PC-3 (cell line): ENCODE measurements around the gene PLAAT1. TPM values are rescaled to one million over a fixed set of nuclear protein-coding genes. Genes with fewer than 3 reads are reported as not detected.

Source experiments
- ATAC-seq: fragments of 200-7000 bp; cut with Tn5 transposase; 2 replicates; pipeline ENCODE4 v1.9.1; 2020; ENCODE audit warnings: mild to moderate bottlenecking, moderate library complexity
- BruUV-seq: library from RNA; stranded (reverse); fragments of 400-500 nt; replicated peaks from 2 replicates; lab custom pipeline; 2021; lab: Mats Ljungman, UMichigan
- CTCF ChIA-PET: fragments of 300-600 bp; sonication (Branson Sonifier 250); formaldehyde crosslinking; loops from one replicate; lab custom pipeline; 2022; ENCODE audit warnings: antibody characterized with exemption; lab: Charles Lee
- POLR2A ChIA-PET: fragments of 300-600 bp; sonication (Branson Sonifier 250); formaldehyde crosslinking; loops from one replicate; lab custom pipeline; 2022; ENCODE audit warnings: antibody characterized with exemption; ENCODE audit not compliant: unreplicated experiment; lab: Charles Lee
- DNase-seq: peaks from one replicate; pipeline ENCODE4 v3.0.0-alpha.2; 2015
- H2AFZ ChIP-seq: fragments of 300-600 bp; sonication (generic); 2 replicates; pipeline ENCODE4 v1.6.0; 2016; ENCODE audit warnings: antibody characterized with exemption, low read length
- H3F3A ChIP-seq: fragments of 300-600 bp; sonication (generic); one replicate; pipeline ENCODE4 v1.6.0; 2017; ENCODE audit warnings: antibody characterized with exemption, low read length, control low read depth, mild to moderate bottlenecking; ENCODE audit not compliant: unreplicated experiment
- H3K27ac ChIP-seq: fragments of 300-600 bp; sonication (generic); 2 replicates; pipeline ENCODE4 v1.5.1; 2016; ENCODE audit warnings: mild to moderate bottlenecking, low read length
- H3K27me3 ChIP-seq: fragments of 300-600 bp; sonication (generic); 2 replicates; pipeline ENCODE4 v1.6.1; 2016; ENCODE audit warnings: low read length, mixed read lengths
- H3K36me3 ChIP-seq: fragments of 300-600 bp; sonication (generic); 2 replicates; pipeline ENCODE4 v1.6.1; 2016; ENCODE audit warnings: low read depth, mixed run types, low read length, mixed read lengths
- H3K4me1 ChIP-seq: fragments of 300-600 bp; sonication (generic); 2 replicates; pipeline ENCODE4 v1.5.1; 2016; ENCODE audit warnings: low read length; ENCODE audit not compliant: insufficient read depth
- H3K4me2 ChIP-seq: fragments of 300-600 bp; sonication (generic); 2 replicates; pipeline ENCODE4 v1.6.0; 2016; ENCODE audit warnings: low read length
- H3K4me3 ChIP-seq: fragments of 300-600 bp; sonication (generic); 2 replicates; pipeline ENCODE4 v1.5.1; 2016; ENCODE audit warnings: mild to moderate bottlenecking, low read length, mixed read lengths
- H3K79me2 ChIP-seq: fragments of 300-600 bp; sonication (generic); 2 replicates; pipeline ENCODE4 v1.6.1; 2017; ENCODE audit warnings: low read length, mixed read lengths
- H3K9ac ChIP-seq: fragments of 300-600 bp; sonication (generic); 2 replicates; pipeline ENCODE4 v1.6.0; 2016; ENCODE audit warnings: mild to moderate bottlenecking, low read length
- H3K9me2 ChIP-seq: fragments of 300-600 bp; sonication (generic); replicated peaks from 2 replicates; pipeline ENCODE4 v1.6.1; 2016; ENCODE audit warnings: mixed run types, low read length, mixed read lengths
- H3K9me3 ChIP-seq: fragments of 300-600 bp; sonication (generic); 2 replicates; pipeline ENCODE4 v1.6.1; 2016; ENCODE audit warnings: low read length, mixed read lengths
- H4K20me1 ChIP-seq: fragments of 300-600 bp; sonication (generic); 2 replicates; pipeline ENCODE4 v1.6.1; 2016; ENCODE audit warnings: low read length, mixed read lengths
- CTCF ChIP-seq: fragments of 300-600 bp; sonication (generic); conservative IDR thresholded peaks from 2 replicates; pipeline ENCODE4 v1.5.1; 2017; ENCODE audit warnings: antibody characterized with exemption, low read depth, mild to moderate bottlenecking, low read length
- EZH2 ChIP-seq: fragments of 300-600 bp; sonication (generic); IDR thresholded peaks from one replicate; pipeline ENCODE4 v1.6.1; 2017; ENCODE audit warnings: antibody characterized with exemption, mild to moderate bottlenecking, low read length; ENCODE audit not compliant: unreplicated experiment
- EZH2phosphoT487 ChIP-seq: fragments of 300-600 bp; sonication (generic); IDR thresholded peaks from 2 replicates; pipeline ENCODE4 v1.6.1; 2018; ENCODE audit warnings: mild to moderate bottlenecking, antibody characterized with exemption, low read length, borderline replicate concordance
- intact Hi-C: fragments of 100-400 bp; cut with micrococcal nuclease; formaldehyde crosslinking; loops from 2 replicates; pipeline ENCODE4 v1.9.0; 2023
- total RNA-seq: library from RNA; depleted of rRNA; stranded (reverse); fragments of >200 nt; gene quantifications from 2 replicates; pipeline ENCODE4 v1.2.3, GENCODE V29; 2014

Gene PLAAT1
- total RNA-seq, 1 experiment from 2014 or later: not detected

GRCh38 chr3:193310914-193311723, 70.1 kb downstream of the PLAAT1 start:
- TF ChIP-seq CTCF (no peak), EZH2phosphoT487 (no peak), EZH2 (no peak)
- Histone ChIP-seq H3K9ac (no peak overlapping the region), H3K9me2 (no peaks in the 10 kb centered on the region), H3K36me3 (no peaks in the 10 kb centered on the region), H3K27ac (no peak overlapping the region), H3K4me1 (no peaks in the 10 kb centered on the region), H3K4me2 (no peak overlapping the region), H3K9me3 (no peaks in the 10 kb centered on the region), H3K27me3 (peaks cover 69% of the 10 kb centered on the region), H3K79me2 (no peaks in the 10 kb centered on the region), H4K20me1 (no peaks in the 10 kb centered on the region), H2AFZ (no peak overlapping the region), H3F3A (no peaks in the 10 kb centered on the region), H3K4me3 (no peak overlapping the region)
- intact Hi-C loops: no loop called here
- no peak for DNase-seq
- no peak for ATAC-seq
- ChIA-PET POLR2A (no interaction called here), CTCF (no interaction called here)
- no TSS peak for BruUV-seq

GRCh38 chr3:193313061-193313958, 72.3 kb downstream of the PLAAT1 start:
- intact Hi-C loops: no loop called here
- Histone ChIP-seq H4K20me1 (no peaks in the 10 kb centered on the region), H3K79me2 (no peaks in the 10 kb centered on the region), H3K4me2 (no peak overlapping the region), H3F3A (no peaks in the 10 kb centered on the region), H3K9ac (no peak overlapping the region), H3K36me3 (no peaks in the 10 kb centered on the region), H3K9me2 (no peaks in the 10 kb centered on the region), H3K27ac (no peak overlapping the region), H3K27me3 (peaks cover 50% of the 10 kb centered on the region; the same call in 1 of the 2 replicates), H3K4me1 (no peaks in the 10 kb centered on the region), H2AFZ (no peak overlapping the region), H3K9me3 (no peaks in the 10 kb centered on the region), H3K4me3 (no peak overlapping the region)
- no peak for ATAC-seq
- TF ChIP-seq EZH2phosphoT487 (no peak), EZH2 (no peak), CTCF (no peak)
- POLR2A ChIA-PET: no interaction called here
- CTCF ChIA-PET: no interaction called here
- DNase-seq: no peak
- BruUV-seq: no TSS peak
